Measurements from ENCODE around the gene ZNF559. TPM values are rescaled to one million over a fixed set of nuclear protein-coding genes. Genes with fewer than 3 reads are reported as not detected.
"Not testable (repeated sequence)": the region's sequence is repeated elsewhere in the genome, so short reads cannot be mapped to it uniquely, and the experiment has no call there.

The ZNF559 gene
- 8.3 and 11.8 TPM in 2 replicates for total RNA-seq

DNA sequence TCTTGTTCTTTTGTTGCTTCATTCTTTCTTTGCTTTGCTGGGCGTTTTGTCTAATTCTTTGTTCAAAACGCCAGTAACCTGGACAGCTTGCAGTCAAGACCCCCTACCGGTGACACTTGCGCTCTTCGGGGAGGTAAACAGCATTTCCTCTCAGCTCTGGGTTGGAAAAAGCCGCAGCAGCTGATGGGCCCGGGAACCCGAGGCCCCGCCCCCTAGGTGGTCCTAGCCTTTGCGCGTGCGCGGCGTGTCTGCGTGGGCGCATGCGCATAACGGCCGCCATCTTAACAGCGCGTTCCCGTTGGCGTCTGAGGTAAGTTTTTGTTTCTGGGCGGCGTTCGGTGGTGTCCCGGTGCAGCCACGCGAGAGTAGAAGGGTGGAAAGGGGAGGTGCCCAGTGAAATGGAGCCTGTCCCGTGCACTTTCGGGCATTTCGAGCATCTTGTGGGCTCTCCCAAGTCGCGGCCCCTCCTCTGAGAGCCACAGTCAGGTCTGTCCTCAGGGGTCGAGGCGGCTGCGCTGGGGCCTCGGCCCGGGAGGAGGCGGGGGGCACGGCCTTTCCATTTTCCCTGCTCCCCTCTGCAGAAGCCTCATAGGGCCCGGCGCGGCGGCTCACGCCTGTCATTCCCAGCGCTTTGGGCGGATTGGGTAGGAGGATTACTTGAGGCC lies at the start of gene ZNF559:
ZNF559 (plus strand) TSS at position 261 of the 665 bp plus-strand sequence. CDS start 14,371 bp downstream, outside the sequence.
- DNase-seq (ENCODE audit: low read depth in 2 of 2) = peak; percentile 90 to 96

DNA sequence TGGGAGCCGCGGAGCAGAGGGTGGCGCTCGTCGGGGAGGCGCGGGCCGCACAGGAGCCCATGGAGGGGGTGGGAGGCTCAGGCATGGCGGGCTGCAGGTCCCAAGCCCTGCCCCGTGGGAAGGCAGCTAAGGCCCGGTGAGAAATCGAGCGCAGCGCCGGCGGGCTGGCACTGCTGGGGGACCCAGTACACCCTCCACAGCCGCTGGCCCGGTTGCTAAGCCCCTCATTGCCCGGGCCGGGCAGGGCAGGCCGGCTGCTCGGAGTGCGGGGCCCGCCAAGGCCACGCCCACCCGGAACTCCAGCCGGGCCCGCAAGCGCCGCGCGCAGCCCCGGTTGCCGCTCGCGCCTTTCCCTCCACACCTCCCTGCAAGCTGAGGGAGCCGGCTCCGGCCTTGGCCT lies 40.5 kb upstream of the ZNF559 start:
- DNase-seq (ENCODE audit: low read depth in 2 of 2) = not testable (repeated sequence)

DNA sequence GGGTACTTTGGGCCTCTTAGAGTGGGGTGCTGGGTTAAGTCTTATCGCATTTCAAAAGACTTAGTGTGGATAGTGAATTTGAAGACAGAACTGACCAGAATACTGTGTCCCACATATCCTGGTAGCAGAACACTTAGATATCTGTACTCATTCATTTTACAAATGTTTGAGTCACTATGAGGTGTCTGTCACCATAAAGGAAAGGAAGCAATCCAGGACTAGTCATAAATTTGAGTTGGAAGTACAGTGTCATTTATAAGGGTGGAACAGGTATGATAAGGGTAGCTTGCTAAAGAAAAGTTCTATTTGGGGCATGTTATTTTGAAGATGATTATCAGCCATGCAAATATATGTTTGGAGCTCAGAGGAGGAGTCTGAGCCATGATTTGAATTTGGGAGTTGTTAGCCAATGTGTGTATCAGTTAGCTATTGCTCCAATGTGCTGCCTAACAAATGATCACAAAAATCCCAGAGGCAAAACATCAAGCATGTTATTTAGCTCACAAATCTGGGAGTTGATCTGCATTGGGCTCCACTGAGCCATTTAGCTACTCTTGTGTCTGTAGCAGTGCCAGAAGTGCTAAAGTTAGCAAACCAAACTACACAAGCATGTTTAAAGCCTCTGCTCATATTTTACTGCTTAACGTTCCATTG lies 34.6 kb upstream of the ZNF559 start:
- no peak for DNase-seq (ENCODE audit: low read depth in 2 of 2)

DNA sequence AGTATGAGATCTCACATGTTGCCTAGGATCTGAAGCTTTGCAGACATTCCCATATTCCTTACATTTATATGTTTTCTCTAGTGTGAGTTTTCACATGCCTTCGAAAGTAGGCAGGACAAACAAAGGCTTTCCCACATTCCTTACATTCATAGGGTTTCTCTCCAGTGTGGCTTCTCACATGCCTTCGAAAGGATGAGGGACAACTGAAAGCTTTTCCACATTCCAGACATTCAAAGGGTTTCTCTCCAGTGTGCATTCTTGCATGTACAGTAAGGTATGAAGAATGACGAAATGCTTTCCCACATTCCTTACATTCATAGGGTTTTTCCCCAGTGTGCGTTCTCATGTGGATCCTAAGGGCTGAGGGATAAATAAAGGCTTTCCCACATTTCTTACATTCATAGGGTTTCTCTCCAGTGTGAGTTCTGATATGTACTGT lies 28.5 kb upstream of the ZNF559 start:
- DNase-seq (ENCODE audit: low read depth in 2 of 2) = no peak

DNA sequence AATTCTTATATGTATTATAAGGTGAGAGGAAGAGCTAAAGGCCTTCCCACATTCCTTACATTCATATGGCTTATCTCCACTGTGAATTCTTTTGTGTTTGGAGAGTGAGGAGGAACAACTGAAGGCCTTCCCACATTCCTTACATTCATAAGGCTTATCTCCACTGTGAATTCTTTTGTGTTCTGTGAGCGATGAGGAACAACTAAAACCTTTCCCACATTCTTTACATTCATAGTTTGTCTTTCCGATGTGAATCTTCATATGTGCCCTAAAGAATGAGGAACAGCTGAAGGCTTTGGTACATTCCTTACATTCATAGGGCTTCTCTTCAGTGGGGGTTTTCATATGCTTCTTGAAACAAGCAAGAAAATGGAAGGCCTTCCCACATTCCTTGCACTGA lies 27.6 kb upstream of the ZNF559 start:
- no peak for DNase-seq (ENCODE audit: low read depth in 2 of 2)

DNA sequence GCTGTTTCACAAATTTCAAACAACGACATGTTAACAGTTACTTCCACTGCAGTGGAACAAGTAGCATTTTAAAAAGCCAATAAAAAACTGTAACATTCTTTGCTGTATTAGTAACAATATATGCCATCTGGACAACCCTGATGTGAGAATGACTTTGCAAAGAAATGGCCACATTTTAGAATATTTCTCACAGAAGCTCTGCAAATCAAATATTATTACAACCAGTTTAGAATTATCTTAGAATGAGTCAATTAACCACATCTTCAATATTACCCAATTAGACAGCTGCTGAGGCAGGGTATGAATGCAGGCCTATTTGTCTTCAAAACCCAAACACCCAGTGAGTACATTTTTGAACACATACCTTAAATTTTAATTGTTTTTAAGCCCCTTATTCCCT lies 17.5 kb upstream of the ZNF559 start:
- DNase-seq (ENCODE audit: low read depth in 2 of 2) = no peak

DNA sequence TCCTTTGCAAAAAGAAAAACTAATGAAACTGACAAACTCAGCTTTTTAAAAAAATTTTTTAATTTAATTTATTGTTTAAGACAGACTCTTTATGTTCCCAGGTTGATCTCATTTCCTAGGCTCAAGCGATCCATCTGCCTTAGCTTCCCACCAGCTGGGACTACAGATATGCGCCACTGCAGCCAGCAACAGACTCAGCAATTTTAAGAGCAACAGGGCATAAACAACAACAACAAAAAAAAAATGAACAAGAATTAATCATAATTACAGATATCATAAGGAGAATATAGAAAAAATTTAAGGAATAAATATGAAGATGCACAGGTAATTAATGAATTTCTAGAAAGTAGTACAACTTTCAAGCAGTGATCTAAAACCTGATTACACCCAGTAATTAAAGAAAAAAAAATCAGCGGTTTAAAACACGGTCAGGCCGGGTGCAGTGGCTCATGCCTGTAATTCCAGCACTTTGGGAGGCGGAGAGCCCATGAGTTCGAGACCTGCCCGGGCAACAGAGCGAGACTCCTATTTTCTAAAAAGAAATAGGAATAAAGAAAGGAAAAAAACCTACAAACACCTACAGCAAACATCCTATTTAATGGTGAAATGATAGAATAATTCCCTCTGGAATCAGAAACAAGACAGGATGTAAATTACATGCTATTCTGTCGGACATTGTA lies 15.7 kb upstream of the ZNF559 start:
- DNase-seq (ENCODE audit: low read depth in 2 of 2) = no peak

DNA sequence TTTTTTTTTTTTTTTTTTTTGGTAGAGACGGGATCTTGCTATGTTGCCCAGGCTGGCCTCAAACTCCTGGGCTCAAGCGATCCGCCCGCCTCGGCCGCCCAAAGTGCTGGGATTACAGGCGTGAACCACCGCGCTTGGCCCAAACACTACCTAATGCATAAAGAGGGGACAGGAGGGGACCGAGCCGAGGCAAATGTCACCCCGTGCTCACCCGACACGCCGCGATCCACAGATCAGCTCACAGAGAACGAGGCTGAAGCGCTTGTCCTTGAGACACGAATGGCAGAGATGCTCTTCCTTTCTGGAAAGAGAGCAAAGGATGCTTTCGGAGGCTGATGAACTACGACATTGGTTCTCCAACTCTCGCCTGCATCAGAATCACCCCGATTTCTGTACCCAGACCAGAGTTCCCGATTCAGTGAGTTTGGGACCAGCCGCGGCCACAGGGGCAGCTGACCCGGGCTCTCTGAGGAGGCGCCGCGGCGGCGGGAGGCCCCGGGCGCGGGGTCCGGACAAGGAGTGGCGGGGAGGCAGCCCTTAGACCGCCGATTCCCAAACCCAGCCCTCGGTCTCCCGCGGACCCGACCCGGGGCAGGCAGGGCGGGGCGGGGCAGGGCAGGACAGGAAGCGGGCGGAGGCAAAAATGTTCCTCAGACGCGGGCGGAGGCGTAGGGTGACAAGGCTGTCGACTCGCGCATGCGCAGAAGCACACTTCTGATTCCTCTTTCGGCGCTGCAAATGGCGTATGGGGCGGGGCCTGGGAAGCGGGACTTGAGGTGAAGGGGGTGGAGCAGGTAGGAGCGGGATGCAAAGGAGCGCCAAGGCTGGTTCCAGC lies 14.6 kb upstream of the ZNF559 start, which contains the start of gene ZNF699:
ZNF699 (minus strand) TSS at position 700 of the 835 bp plus-strand sequence. CDS start 4,719 bp downstream, outside the sequence.
- peak; percentile 91 to 97 for DNase-seq (ENCODE audit: low read depth in 2 of 2)

DNA sequence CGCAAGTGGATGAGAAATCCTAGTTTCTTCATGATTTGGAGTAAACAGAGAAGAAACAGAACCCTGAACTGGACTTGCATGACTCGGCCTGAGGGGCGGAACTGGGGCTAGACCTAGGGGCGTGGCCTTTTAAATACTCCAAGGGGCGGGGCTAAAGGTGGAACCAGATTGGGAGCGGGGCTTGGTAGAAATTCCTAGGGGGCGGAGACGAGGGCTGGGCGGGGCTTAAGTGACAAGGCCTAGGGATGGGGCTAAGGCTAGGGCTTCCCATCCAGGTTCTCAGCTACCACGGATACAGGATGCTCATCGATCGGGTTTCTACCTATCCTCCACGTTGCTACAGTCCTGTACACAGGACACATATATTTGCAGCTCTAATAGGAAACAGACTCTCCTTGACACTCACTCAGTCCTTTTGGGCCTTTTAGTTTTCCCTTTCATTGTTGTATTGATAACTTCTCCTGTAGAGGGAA lies 14.0 kb upstream of the ZNF559 start:
- peak; percentile 77 to 92 for DNase-seq (ENCODE audit: low read depth in 2 of 2)

DNA sequence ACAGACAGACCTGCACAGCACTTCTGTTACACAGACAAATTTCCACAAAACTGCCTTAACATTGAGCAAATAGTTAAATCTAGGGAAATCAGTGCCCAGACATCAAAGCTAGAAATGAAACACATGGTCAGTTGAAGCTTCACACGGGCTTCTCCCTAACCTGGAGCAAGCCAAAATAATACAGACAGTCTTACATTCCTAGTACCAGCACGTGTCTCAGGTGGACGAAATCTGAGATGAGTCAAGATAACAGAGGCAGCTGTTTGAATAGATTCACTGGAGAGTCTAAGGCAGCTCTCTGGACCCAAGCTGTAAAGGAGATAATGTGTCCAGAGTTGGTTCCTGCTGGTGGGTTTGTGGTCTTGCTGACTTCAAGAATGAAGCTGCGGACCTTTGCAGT lies 10.2 kb upstream of the ZNF559 start:
- no peak for DNase-seq (ENCODE audit: low read depth in 2 of 2)

DNA sequence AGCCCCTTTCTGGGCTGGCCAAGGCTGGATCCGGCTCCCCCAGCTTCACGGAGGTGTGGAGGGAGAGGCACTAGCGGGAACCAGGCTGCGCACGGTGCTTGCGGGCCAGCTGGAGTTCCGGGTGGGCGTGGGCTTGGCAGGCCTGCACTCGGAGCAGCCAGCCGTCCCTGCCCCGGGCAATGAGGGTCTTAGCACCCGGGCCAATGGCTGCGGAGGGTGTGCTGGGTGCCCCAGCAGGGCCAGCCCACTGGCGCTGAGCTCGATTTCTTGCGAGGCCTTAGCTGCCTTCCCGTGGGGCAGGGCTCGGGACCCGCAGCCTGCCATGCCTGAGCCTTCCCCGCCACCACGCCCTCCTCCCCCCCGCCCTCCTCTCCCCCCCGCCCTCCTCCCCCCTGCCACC lies 2.6 kb upstream of the ZNF559 start:
- no peak for DNase-seq (ENCODE audit: low read depth in 2 of 2)

DNA sequence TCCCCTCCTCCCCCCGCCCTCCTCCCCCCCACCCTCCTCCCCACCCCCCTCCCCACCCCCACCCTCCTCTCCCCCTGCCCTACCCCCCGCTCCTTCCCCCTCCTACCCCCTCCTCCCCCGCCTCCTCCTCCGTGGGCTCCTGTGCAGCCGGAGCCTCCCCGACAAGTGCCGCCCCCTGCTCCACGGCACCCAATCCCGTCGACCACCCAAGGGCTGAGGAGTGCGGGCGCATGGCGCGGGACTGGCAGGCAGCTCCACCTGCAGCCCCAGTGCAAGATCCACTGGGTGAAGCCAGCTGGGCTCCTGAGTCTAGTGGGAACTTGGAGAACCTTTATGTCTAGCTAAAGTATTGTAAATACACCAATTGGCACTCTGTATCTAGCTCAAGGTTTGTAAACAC lies 2.2 kb upstream of the ZNF559 start:
- DNase-seq (ENCODE audit: low read depth in 2 of 2) = not testable (repeated sequence)

DNA sequence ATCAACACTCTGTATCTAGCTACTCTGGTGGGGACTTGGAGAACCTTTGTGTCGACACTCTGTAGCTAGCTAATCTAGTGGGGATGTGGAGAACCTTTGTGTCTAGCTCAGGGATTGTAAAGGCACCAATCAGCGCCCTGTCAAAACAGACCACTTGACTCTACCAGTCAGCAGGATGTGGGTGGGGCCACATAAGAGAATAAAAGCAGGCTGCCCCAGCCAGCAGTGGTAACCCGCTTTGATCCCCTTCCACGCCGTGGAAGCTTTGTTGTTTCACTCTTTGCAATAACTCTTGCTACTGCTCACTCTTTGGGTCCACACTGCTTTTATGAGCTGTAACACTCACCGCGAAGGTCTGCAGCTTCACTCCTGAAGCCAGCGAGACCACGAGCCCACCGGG lies 1.8 kb upstream of the ZNF559 start:
- DNase-seq (ENCODE audit: low read depth in 2 of 2) = not testable (repeated sequence)

DNA sequence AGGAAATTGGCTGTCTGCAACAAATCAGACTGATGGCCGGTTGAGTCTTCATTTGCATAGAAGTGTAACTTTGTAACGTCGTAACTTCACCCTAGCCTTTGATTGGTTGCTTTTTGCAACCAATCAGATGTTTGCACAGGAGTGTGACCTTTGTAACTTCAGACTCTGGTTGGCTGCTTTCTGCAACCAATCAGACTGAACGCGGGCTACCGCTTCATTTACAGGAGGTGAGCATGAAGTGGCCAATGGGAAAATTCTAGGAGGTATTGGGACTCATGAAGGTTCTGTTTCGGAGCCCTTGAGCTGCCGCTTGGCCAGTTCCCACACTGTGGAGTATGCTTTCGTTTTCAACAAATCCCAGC lies 441 bp upstream of the ZNF559 start:
- DNase-seq (ENCODE audit: low read depth in 2 of 2) = peak; percentile 84 to 88

DNA sequence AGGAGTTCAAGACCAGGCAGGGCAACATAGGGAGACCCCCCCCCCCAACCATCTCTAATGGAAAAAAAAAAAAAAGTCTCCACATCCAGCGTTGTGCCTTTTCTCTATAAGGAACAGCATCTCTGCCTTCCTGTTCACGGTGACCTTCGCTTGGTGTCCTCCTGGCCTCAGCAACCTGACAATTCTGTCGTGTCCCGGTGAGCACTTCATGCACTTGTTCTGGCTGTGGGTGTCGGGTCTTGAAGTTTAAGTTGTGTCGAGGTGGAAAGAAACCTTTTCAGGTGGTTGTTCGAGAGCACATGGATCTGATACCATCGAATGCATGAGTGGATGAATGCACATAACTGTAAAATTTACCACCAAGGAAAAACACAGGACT lies 594 bp downstream of the ZNF559 start:
- no peak for DNase-seq (ENCODE audit: low read depth in 2 of 2)

DNA sequence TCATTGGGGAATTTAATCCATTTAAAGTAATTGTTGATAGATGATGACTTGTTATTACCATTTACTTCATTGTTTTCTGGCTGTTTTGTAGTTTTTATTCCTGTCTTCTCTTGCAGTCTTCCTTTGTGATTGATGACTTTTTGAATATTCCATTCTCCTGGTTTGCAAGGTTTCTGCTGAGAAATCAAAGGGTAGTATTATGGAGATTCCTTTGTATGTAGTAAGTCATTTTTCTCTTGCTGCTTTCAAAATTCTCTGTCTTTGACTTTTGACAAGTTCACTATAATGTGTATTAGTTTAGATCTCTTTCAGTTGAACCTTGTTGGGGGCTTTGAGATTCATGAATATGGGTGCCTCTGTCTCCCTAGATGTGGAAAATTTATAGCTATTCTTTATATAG lies 6.0 kb downstream of the ZNF559 start:
- DNase-seq (ENCODE audit: low read depth in 2 of 2) = no peak

DNA sequence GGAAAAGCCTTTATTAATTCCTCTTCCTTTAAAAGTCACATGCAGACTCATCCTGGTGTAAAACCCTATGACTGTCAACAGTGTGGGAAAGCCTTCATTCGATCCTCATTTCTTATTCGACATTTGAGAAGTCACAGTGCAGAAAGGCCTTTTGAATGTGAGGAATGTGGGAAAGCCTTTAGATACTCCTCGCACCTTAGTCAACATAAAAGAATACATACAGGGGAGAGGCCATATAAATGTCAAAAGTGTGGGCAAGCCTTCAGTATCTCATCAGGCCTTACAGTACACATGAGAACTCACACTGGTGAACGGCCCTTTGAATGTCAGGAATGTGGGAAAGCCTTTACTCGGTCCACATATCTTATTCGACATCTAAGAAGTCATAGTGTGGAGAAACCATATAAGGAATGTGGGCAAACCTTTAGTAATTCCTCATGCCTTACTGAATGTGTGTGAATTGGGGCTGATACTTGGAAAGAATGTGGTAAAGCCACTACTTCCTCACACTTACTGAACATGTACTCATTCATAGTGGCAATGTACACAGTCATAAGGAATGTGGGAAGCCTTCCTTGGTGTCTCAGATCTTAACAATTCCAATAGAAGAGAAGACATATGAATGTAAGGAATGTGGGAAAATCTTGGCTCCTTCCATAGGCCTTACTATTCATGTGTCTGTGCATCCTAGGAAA lies 18.8 kb downstream of the ZNF559 start:
- DNase-seq (ENCODE audit: low read depth in 2 of 2) = no peak

DNA sequence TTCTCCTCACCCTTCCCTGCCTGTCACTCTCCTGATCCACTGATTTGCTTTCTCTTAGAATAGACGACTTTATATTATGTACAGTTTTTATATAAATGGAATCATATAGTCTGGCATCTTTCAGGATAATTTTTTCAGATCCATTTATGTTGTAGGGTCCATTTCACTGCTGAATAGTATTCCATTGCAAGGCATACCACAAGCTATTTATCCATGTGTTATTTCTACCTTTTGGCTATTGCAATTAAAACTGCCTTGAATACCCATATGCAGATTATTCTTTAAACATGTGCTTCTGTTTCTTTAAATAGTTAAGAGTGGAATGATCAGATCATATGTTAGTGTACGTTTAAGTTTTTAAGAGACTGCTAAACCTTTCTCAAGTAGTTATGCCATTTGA lies 21.0 kb downstream of the ZNF559 start:
- DNase-seq (ENCODE audit: low read depth in 2 of 2) = no peak

DNA sequence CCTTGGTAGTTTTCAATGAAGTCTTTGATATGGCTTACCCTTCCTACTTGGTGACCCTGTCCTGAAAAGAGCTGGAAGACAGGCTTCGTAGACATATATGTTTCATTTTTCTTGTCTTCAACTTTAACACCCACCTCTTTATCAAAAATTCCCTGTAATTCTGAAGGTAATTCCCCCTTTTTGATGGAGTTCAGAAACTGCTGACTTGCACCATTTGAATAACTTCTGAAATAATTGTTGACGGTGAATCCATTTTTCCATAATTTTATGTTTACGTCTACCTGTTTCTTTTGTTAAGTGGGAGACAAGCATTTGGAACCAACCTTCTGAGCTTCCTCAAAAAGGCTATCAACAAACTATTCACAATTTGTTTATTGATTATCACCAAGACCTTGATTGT lies 24.3 kb downstream of the ZNF559 start:
- DNase-seq (ENCODE audit: low read depth in 2 of 2) = no peak

DNA sequence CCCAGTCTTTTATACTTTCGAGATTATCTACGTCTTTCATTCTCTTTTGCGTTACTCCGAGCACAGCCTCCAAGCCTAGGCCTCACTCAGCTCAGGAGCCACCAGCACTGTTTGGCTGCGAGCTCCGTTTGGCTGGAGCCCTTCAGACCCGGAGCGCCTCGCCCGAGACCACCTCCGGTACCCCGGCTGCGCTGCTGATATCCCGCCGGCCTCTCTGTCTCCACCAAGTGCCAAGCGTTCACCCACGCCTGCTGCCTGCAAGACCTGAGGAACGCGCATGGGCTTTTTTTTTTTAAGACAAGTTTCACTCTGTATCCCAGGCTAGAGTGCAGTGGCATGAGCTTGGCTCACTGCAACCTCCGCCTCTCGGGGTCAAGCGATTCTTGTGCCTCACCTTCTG lies 24.7 kb downstream of the ZNF559 start:
- DNase-seq (ENCODE audit: low read depth in 2 of 2) = no peak

DNA sequence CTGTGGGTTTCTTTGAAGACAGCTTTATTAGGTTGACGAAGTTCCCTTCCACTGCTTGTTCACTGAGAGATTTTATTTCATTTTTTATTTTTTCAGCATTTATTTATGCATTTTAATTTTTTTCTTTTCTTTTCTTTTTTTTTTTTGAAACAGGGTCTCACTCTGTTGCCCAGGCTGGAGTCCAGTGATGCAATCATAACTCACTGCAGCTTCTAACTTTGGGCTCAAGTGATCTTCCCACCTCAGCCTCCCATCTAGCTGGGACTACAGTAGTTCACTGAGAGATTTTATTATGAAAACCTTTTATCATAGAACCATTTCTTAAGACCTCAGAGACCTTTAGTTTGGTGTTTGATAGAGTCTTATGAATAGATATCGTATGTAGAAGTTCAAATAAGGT lies 28.5 kb downstream of the ZNF559 start:
- DNase-seq (ENCODE audit: low read depth in 2 of 2) = no peak

All from dermis microvascular lymphatic vessel endothelial cell (primary cell).